ENCODE results near the gene C1QTNF6. TPM values are rescaled to one million over a fixed set of nuclear protein-coding genes. Genes with fewer than 3 reads are reported as not detected.

C1QTNF6 gene
- total RNA-seq, 4 donors from 2014 or later, result 1.7 to 4.8 (median 3.6) TPM

- Histone ChIP-seq H3K9me3 (no peaks in the 10 kb centered on the region), H3K4me3 (replicated peaks in 1 of 3) (no peak overlapping the region), H3K27ac (no peak overlapping the region), H3K36me3 (no peaks in the 10 kb centered on the region), H3K4me1 (no peaks in the 10 kb centered on the region), H3K27me3 (no peaks in the 10 kb centered on the region)
- TF ChIP-seq, protein P1, sequence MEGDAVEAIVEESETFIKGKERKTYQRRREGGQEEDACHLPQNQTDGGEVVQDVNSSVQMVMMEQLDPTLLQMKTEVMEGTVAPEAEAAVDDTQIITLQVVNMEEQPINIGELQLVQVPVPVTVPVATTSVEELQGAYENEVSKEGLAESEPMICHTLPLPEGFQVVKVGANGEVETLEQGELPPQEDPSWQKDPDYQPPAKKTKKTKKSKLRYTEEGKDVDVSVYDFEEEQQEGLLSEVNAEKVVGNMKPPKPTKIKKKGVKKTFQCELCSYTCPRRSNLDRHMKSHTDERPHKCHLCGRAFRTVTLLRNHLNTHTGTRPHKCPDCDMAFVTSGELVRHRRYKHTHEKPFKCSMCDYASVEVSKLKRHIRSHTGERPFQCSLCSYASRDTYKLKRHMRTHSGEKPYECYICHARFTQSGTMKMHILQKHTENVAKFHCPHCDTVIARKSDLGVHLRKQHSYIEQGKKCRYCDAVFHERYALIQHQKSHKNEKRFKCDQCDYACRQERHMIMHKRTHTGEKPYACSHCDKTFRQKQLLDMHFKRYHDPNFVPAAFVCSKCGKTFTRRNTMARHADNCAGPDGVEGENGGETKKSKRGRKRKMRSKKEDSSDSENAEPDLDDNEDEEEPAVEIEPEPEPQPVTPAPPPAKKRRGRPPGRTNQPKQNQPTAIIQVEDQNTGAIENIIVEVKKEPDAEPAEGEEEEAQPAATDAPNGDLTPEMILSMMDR (IDR thresholded peaks at IDR 0.05), result no peak
- no peak for TF ChIP-seq POLR2A (IDR thresholded peaks at IDR 0.05)
- DNase-seq, result no peak
- intact Hi-C loops (cut with DNase I), result no loop called here
- 85 to 88% methylated on average over 12 of the region's 12 CpGs for WGBS, 2 donors
Observed at GRCh38 chr22:37135023-37135422, 53.0 kb downstream of the C1QTNF6 start.

- no peak overlapping the region for H3K27ac ChIP-seq
- no peaks in the 10 kb centered on the region for H3K36me3 ChIP-seq
- intact Hi-C loops (cut with DNase I), result no loop called here
- no peaks in the 10 kb centered on the region for H3K9me3 ChIP-seq
- H3K4me3 ChIP-seq (replicated peaks in 1 of 3), result no peak overlapping the region
- 73 to 77% methylated on average over 10 to 12 of the region's 16 CpGs for WGBS, 2 donors
- no peaks in the 10 kb centered on the region for H3K27me3 ChIP-seq
- no peak for DNase-seq
- TF ChIP-seq, protein P1 (IDR thresholded peaks at IDR 0.05), result no peak
- TF ChIP-seq POLR2A (IDR thresholded peaks at IDR 0.05), result no peak
- no peaks in the 10 kb centered on the region for H3K4me1 ChIP-seq
Observed at GRCh38 chr22:37133304-37134018, 54.6 kb downstream of the C1QTNF6 start.

GRCh38 chr22:37132773-37133172 is 55.3 kb downstream of the C1QTNF6 start:
- Histone ChIP-seq H3K36me3 (no peaks in the 10 kb centered on the region), H3K4me1 (no peaks in the 10 kb centered on the region), H3K4me3 (replicated peaks in 1 of 3) (no peak overlapping the region), H3K9me3 (no peaks in the 10 kb centered on the region), H3K27ac (no peak overlapping the region), H3K27me3 (no peaks in the 10 kb centered on the region)
- 79 to 83% methylated on average over 7 of the region's 7 CpGs for WGBS, 2 donors
- DNase-seq, result no peak
- intact Hi-C loops (cut with DNase I), result no loop called here
- TF ChIP-seq, protein P1 (IDR thresholded peaks at IDR 0.05), result no peak
- TF ChIP-seq POLR2A (IDR thresholded peaks at IDR 0.05), result no peak

Small RNA genes lying within 50 kb of the gene (small RNA-seq; reads per million reads assigned to genes)
- not detected for gene Z82188.1

Other genes starting within 250 kb of the C1QTNF6 start
- 10 to 100 TPM; 35.7 to 51.2 (median 37.8) TPM for gene TST, start 168.8 kb downstream of the C1QTNF6 start, total RNA-seq
- gene MPST, start 168.5 kb downstream of the C1QTNF6 start, total RNA-seq, result 100 to 1,000 TPM in 1 of 4 donors, 10 to 100 TPM in 3; 67.7 to 102 (median 93.6) TPM
- 10 to 100 TPM in 2 of 4 donors, 1 to 10 TPM in 2; 6.1 to 18.9 (median 12.6) TPM for gene KCTD17, start 136.5 kb downstream of the C1QTNF6 start, total RNA-seq
- gene TMPRSS6, start 78.5 kb downstream of the C1QTNF6 start, total RNA-seq, result under 1 TPM in 1 of 4 donors, not detected in 3; 0.50 TPM
- 1 to 10 TPM in 1 of 4 donors, under 1 TPM in 3; 0.11 to 1.7 (median 0.73) TPM for gene IL2RB, start 38.3 kb downstream of the C1QTNF6 start, total RNA-seq
- gene SSTR3, start 24.2 kb upstream of the C1QTNF6 start, total RNA-seq, result under 1 TPM in 3 of 4 donors, not detected in 1; 0.11 to 0.24 (median 0.13) TPM
- gene RAC2, start 56.0 kb upstream of the C1QTNF6 start, total RNA-seq, result 1 to 10 TPM; 3.6 to 6.0 (median 4.6) TPM
- 10 to 100 TPM in 1 of 4 donors, 1 to 10 TPM in 3; 3.3 to 15.1 (median 4.2) TPM for gene CYTH4, start 94.3 kb upstream of the C1QTNF6 start, total RNA-seq
- gene ELFN2, start 239.2 kb upstream of the C1QTNF6 start, total RNA-seq, result under 1 TPM in 1 of 4 donors, not detected in 3; 0.05 TPM

Data from thyroid gland (tissue), 4 donors.